Epidermal melanocyte (primary cell): ENCODE data around the gene OSBP2.

ENCODE experiments used
- DNase-seq: peaks from one replicate; pipeline ENCODE4 v3.0.0; 2011; ENCODE audit warnings: low spot score; ENCODE audit not compliant: insufficient read length

Gene OSBP2, protein sequence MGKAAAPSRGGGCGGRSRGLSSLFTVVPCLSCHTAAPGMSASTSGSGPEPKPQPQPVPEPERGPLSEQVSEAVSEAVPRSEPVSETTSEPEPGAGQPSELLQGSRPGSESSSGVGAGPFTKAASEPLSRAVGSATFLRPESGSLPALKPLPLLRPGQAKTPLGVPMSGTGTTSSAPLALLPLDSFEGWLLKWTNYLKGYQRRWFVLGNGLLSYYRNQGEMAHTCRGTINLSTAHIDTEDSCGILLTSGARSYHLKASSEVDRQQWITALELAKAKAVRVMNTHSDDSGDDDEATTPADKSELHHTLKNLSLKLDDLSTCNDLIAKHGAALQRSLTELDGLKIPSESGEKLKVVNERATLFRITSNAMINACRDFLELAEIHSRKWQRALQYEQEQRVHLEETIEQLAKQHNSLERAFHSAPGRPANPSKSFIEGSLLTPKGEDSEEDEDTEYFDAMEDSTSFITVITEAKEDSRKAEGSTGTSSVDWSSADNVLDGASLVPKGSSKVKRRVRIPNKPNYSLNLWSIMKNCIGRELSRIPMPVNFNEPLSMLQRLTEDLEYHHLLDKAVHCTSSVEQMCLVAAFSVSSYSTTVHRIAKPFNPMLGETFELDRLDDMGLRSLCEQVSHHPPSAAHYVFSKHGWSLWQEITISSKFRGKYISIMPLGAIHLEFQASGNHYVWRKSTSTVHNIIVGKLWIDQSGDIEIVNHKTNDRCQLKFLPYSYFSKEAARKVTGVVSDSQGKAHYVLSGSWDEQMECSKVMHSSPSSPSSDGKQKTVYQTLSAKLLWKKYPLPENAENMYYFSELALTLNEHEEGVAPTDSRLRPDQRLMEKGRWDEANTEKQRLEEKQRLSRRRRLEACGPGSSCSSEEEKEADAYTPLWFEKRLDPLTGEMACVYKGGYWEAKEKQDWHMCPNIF

DNA sequence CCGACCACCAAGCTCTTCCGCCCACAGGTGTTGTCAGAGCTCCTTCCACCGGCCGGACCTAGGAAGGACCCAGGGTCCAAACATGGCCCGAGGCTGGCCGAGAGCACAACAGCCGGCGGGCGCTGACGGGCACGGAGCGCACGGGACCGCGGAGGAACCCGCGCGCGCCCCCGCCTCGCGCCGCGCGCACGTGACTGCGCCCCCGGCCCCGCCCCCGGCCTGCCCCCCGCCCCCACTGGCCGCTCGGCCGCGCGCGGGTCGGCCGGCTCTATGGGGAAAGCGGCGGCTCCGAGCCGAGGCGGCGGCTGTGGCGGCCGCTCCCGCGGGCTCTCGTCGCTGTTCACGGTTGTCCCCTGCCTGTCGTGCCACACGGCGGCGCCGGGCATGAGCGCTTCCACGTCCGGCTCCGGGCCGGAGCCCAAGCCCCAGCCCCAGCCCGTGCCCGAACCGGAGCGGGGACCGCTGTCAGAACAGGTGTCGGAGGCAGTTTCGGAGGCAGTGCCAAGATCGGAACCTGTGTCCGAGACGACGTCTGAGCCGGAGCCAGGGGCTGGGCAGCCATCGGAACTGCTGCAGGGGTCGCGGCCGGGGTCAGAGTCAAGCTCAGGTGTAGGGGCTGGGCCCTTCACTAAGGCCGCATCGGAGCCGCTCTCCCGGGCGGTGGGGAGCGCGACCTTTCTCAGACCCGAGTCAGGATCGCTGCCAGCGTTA lies at the start of gene OSBP2:
OSBP2 (plus strand) TSS at position 235 of the 711 bp plus-strand sequence; CDS start at position 271, 36 bp downstream.
- no peak for DNase-seq

DNA sequence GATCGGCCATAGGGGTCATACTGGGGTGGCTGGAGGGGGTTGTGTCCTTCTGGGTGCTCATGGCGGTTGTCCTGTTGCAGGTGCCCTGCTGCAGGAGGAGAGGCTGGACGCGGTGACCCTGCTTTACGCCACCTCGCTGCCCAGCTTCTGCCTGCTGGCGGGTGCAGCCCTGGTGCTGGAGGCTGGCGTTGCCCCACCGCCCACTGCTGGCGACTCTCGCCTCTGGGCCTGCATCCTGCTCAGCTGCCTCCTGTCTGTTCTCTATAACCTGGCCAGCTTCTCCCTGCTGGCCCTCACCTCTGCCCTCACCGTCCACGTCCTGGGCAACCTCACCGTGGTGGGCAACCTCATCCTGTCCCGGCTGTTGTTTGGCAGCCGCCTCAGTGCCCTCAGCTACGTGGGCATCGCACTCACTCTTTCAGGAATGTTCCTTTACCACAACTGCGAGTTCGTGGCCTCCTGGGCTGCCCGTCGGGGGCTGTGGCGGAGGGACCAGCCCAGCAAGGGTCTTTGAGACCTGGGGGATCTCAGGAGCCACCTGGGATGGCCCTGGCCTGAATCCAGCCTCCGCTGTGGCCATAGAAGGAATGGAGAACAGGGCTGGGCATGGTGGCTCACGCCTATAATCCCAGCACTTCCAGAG lies 48.0 kb upstream of the OSBP2 start:
- no peak for DNase-seq

DNA sequence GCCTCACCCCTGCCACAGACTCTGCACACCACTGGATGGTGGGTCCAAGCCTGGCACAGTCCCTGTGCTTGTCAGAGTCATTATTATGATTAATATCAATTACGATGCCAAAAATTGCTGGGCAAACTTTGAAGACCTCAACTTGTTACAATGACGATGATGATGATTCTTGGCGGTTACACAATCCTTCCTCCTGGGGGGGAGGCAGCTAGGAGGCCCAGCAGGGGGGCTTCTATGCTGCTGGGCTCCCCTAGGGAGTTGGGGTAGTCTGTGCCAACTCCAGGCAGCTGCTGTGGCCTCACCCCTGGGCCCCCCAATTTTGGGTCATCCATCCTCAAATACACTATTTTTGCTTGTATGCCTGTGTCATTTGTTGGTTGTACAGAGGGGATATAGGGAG lies 47.1 kb upstream of the OSBP2 start:
- no peak for DNase-seq

DNA sequence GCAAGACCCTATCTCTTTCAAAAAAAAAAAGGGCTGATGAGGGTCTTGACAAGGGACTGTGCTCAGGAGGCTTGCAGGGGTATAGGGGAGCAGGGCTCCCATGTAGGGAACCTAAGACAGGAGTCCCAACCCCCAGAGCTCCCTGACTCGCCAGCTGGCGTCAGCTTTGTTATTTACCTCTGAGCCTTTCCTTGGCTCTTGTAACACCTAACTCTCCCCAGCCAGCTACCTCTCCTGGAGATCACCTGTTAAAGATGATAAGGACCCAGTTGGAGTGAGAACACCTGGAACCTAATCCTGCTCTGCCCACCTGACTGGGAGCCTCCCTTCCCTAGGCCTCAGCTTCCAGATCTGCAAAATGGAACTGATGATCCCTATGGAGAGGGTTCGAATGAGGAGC lies 45.8 kb upstream of the OSBP2 start:
- DNase-seq, result no peak

DNA sequence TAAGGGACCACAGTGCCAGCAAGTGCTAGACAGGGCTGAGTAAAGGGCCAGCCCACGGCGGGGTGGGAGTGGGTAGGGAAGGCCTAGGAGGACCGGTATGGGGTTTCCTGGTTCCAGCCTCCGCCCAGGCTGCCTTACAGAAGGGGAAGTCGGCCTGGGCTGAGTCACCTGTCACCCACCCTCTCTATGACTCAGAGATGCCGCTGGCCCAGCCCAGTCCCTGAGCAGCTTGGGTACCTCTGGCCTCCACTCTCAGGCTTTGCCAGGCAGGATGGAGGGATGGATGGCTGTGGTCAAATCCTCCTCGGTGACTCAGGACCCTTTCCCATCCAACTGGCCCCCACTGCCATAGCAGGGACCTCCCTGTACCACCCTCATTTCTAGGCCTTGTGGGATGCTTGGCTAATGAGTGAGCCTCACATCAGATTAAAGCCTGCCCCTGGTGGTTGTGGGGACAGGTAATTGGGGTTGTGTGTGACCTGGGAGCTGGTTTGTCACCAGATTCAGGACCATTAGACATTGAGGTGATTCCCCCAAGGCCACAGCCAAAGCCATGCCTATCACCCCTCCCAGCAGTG lies 45.2 kb upstream of the OSBP2 start:
- no peak for DNase-seq

DNA sequence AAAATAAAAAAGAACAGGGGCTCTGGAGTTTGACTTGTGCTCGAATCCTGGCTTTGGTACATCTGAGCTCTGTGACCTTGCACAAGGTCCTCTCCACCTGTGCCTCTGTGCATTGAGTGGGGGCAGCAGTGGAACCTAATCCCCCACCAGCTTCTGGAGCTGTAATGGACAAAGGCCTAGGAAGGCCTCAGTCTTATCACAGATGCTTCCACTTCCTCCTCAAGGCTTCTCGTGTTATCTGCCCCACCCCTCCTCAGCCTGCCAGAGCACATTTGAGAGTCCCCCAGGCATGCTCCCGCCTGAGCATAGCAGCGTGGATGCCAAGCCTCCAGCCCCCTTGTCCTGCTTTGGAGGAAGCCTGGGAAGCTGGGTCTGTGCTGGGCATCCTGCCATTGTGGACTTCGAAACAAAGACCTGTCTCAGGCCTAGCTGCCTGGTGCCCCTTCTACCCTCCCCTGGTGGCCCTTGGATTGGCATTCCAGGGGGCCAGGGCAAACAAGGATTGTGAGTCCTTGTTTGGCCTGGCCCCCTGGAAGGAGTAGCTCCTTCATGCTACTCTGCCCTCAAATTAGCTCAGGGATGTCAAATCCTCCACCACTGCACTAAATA lies 44.1 kb upstream of the OSBP2 start:
- DNase-seq, result no peak

DNA sequence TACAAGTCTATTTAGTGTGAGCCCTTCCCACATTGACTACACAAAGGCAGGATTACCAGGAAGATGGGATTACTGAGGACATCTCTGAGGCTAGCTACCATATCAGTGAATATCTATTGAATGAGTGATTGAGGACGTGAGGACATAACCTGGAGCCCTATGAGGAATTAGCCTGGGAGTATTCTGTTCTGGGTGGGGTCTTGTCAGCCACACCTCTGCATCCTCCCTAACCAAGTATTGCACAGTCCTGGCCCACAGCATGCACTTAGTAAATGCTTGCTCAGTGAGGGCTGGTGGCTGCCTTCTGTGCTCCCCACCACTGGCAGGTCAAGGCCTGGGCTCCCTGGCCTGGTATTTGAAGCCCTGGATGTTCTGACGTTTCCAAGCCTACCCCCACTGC lies 41.8 kb upstream of the OSBP2 start:
- DNase-seq, result no peak

DNA sequence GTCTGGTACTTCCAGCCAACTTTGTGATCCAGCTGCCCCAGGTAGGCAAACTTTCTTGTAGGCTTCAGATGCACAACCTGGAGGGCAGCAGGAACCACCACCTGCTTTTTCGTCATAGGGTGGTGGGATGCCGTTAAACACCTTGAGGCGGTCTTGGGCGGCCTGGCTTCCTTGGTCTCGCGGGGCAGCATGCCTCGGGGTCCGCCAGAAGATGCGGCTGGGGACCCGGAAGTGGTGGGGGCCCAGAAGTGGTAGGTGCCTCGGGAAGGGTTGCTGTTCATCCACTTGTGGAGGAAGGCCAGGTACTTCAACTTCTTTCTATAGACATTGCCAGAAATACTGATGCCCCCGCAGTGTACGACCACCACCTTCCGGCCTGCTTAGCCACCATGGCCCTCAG lies 40.3 kb upstream of the OSBP2 start:
- DNase-seq, result no peak

DNA sequence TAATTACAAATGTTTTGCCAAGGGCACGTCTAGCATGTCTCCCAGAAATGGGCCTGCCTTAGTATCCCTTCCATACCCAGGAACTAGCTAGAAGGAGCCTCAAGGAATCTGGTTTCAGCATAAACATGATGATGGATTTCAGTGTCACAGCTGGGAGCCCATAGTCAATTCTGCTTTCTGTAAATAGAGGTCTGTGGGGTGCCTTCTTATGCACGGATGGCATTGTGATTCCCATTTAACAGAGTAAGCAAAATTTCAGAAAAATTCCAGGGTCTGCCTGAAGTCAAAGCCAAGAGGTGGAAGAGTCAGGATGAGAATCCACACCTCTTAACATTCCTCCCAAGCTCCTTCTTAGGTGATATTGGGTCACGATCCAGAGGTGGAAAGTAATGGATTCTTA lies 39.1 kb upstream of the OSBP2 start:
- no peak for DNase-seq

DNA sequence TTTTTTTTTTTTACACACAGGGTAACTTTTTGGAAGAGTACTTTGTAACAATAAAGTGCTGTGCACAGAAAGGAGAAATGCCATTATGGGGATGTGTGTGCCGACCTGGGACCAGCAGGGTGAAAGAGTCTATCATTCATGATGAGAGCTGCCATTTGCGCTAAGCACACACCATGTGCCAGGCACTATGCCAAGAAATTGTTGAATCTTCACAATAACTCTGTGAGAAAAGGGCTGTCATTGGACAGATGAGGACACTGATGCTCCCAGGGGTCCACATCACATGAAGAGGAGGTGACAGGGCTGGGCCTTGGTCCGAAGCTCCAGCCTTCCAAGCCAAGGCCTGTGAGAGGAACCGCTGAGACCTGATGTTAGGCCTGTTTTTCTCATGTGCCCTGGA lies 32.6 kb upstream of the OSBP2 start:
- DNase-seq, result no peak

DNA sequence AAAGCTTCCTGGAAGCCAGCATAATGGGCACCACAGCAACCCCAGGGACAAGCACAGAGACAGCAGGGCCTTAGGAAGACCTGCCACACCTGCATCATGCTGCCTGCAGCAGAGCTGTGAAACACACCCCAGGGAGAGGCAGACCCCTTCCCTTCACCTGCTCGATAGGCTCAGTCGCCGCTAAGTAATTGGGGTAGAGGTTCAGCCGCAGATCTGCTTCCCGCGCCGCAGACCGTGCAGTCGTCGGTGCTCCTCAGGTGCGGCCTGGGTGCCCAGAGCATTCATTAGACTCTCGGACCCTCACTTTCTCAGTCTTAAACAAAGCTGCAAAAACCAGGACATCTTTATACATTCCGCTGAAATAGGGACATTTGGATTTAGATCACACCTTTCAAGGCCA lies 29.9 kb upstream of the OSBP2 start:
- DNase-seq, result no peak

DNA sequence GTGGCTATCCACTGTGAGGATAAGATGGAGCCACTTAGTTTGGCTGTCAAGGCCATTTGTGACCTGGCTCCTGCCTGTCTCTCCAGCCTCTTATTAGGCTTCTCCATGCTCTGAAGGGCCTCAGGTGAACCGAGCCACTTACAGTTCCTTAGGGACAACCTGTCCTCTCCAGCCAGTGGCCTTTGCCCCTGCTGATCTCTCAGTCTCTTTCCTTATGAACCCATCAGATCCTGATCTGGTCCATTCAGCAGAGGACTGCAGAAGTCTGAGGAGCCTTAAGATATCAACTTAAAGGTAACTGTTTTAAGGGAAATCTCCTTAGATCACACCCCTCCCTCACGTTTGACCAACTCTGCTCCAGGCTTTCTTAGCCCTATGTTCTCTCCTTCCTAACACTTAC lies 29.4 kb upstream of the OSBP2 start:
- no peak for DNase-seq

DNA sequence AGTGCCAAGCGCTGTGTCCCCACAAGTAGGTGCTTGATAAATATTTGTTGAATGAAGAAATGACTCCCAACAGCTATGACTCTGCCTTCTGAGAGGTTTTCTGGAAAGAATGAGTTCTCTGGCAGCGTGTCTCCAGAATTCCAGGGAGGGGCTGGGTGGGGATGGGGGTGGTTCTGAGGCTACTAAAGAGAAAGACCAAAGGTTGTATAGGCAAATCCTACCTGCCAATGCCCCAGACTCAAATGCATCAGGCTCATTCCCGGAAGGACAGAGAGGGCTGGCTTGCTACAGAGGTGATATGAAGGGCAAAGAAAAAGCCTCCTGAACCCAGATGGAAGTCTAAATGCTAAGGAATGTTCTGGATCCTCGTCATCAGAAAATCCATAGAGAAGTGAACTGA lies 28.9 kb upstream of the OSBP2 start:
- no peak for DNase-seq

DNA sequence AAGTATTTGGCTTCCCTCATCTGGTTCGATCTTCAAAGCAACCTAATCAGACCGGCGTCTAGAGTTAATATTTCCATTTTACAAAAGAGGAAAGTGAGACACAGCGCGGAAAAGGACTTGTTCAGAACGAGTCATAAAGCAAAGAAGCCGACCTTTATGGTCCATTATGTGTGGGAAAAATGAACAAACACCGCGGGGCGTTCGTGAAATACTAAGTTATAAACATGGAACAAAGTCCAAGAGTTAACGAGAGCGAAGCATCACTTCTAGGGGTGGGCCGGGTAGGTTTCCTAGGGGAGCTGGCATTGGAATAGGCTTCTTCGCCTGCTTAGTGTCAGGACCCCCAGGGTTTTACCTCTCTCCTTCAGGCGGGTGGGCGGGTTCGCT lies 27.6 kb upstream of the OSBP2 start:
- no peak for DNase-seq

DNA sequence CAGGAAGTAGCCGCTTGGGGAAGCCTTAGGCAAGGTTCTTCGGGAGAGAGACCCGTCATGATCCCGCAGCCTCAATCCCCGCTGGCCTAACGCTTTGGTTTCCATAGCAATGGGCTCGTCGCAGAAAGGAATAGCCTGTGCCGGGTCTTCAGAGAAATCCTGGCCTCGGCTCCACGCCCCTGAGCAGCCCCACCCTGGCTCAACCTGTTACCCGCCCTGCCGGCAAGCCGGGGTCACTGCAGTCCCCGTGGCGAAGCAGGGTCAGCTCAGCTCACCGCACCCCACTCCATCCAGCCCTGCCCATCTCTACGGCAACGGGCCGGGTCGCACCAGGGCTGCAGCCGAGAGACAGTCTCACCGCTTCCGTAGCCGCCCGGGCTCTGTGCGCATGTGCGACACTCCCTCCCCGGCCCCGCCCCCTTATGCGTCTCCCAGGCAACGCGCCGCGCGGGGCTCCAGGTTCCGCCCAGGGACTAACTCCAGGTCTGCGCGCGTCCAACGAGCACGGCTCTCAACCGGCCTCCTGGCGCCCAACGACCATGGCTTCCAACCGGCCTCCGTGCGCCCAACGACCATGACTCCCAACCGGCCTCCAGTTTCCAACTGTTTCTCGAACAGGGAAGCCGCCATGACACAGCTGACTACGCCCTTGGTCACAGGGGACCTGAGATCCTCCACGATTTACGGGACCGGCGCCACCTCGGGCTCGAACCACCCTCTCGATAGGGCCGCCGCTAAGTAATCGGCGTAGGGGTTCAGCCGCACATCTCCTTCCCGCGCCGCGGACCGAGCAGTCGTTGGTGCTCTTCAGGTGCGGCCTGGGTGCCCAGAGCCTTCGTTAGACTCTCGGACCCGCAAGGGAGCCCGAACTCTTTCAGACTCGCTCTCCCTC lies 26.9 kb upstream of the OSBP2 start, which contains the start of gene DUSP18:
DUSP18 (minus strand) TSS at position 382 of the 892 bp plus-strand sequence. CDS start 3,872 bp downstream, outside the sequence.
- peak; percentile 96 for DNase-seq

DNA sequence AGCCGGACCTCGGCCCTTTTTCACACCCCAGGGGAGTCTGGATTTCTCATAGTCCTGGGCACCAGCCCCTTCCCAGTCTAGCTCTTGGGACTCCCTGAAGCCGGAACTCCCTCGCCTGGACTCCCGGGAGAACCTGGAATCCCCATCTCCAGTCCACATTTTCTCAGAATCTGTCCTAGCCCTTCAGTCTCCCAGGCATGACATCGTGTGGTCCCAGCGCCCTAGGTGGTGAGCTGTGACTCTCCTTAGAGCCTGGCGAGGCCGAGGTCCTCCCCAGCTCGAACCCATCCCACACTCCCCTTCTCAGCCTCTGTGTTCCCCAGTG lies 26.3 kb upstream of the OSBP2 start:
- DNase-seq, result no peak

DNA sequence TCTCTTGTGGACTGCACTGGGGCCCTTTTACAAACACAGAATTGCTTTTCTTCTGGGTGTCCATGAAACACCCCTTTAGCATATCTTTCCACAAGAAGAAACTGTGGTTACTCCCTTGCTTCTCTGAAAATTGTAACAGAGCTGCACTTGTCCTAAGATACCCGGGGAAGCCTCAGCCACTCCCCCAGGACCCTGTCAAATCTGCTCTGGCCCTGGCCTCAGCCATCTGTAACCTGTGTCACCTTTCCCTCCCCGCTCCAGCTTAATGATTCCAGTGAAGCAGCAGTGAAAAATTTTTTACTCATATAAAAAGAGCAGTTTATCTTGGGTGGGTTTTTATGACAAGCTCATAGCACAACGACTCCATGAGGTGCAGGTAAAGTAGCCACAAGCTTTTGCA lies 23.6 kb upstream of the OSBP2 start:
- no peak for DNase-seq

DNA sequence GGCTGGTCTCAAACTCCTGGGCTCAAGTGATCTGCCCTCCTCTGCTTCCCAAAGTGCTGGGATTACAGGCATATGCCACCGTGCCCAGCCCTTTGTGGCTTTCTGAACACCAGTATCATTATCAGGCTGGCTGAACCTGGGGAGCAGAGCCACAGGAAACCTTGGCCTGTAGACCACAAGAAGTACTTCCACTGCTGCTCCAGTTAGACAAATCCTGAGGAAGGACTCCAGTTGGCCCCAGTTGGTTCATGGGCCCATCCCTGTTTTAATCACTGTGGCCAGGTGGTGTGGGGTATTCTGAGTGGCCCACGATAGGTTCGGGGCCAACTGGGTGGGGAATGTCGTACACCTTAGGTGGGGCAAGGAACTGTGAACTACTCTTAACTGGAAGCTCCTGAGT lies 21.5 kb upstream of the OSBP2 start:
- no peak for DNase-seq

DNA sequence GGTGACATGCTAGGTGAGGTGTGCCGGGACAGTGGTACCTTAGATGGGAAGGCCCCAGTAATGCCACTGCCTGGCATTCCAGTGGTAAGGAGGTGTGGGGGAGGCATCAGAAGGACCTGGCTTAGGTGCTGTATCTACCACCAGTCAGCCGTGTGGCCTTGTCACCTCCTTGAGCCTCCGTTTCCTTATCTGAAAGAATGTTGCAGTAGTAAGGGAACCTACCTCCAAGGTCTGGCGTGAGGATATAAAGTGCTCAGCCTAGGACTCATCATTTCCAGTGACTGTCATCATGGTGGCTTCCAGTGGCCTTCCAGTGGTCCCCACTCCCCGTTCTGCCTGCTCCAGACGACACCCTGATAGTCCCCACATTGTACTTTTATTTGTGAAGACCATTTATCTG lies 20.2 kb upstream of the OSBP2 start:
- no peak for DNase-seq

DNA sequence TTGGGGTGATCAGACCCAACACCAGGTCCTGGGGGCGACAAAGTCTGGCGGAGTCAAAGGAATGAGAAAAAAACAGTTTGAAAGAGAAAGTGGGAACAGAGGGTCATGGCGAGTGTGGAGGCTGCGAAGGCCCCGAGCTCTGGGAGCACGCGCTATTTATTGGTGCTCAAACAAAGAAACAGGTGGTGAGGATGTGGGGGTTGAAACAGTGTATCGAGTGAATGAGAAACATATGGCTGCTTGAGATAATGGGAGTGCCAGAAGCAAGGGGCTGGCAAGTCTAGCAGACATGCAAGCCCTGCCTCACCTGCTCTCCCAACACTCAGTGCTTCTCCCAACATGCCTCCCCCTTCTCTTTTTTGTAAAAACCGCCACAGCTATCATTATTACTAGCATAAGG lies 19.2 kb upstream of the OSBP2 start:
- no peak for DNase-seq
